Type B pancreatic cell (in vitro differentiated cells): ENCODE data around the gene PEX16. TPM values are rescaled to one million over a fixed set of nuclear protein-coding genes. Genes with fewer than 3 reads are reported as not detected.
A peak's percentile ranks its signal among the peaks of the same experiment; 100 is the strongest.

Experiments used
- DNase-seq: peaks from one replicate; pipeline ENCODE4 v3.0.0; 2021; ENCODE audit warnings: mixed read lengths; ENCODE audit not compliant: unreplicated experiment; ENCODE audit errors: extremely low spot score
- H3K27ac Mint-ChIP-seq: 2 replicates; pipeline ENCODE4 v1.8.0; 2021; ENCODE audit warnings: mild to moderate bottlenecking, mixed read lengths
- H3K27me3 Mint-ChIP-seq: 2 replicates; pipeline ENCODE4 v1.8.0; 2021; ENCODE audit warnings: mixed read lengths
- H3K36me3 Mint-ChIP-seq: 2 replicates; pipeline ENCODE4 v1.8.0; 2021; ENCODE audit warnings: mixed read lengths
- H3K4me1 Mint-ChIP-seq: one replicate; pipeline ENCODE4 v1.8.0; 2021; ENCODE audit warnings: mixed read lengths; ENCODE audit not compliant: unreplicated experiment
- H3K4me3 Mint-ChIP-seq: 2 replicates; pipeline ENCODE4 v1.8.0; 2021; ENCODE audit warnings: mild to moderate bottlenecking, mixed read lengths
- H3K9me3 Mint-ChIP-seq: 2 replicates; pipeline ENCODE4 v1.8.0; 2021; ENCODE audit warnings: mixed read lengths
- total RNA-seq: library from RNA; stranded (reverse); gene quantifications from 2 replicates; pipeline ENCODE4 v1.2.1, GENCODE V29; 2021; ENCODE audit warnings: low replicate concordance
- TF ChIP-seq, protein P1 (sequence below): fragments of 200-600 bp; sonication (generic); conservative IDR thresholded peaks from 2 replicates; pipeline ENCODE4 v1.5.0; 2021; ENCODE audit warnings: antibody characterized with exemption, mild to moderate bottlenecking

PEX16 gene
- total RNA-seq, 1 donor from 2014 or later: 21.7 TPM

DNA sequence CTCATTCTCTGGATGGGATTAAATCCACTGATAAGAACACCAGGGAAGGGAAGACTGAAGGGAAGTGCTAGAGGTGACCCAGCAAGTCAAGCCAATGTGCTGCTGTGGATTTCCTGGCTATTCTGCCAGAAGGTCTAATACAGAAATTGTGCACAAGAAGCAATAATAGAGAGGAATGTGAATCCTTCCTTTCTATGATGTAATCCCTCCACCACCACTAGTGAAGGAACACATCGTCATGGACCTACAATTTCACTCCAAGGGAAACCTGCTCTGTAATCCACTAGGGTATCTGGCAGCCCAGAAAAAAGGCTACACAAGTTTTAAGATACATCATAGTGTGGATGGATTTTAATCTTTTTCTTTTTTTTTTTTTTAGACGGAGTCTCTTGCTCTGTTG is 22.2 kb upstream of the PEX16 start:
- DNase-seq: no peak
- Mint-ChIP-seq H3K9me3 (no peaks in the 10 kb centered on the region), H3K4me1 (no peaks in the 10 kb centered on the region), H3K27me3 (no peaks in the 10 kb centered on the region), H3K4me3 (no peak overlapping the region), H3K36me3 (peaks cover 11% of the 10 kb centered on the region), H3K27ac (no peak overlapping the region)
- TF ChIP-seq, protein P1, sequence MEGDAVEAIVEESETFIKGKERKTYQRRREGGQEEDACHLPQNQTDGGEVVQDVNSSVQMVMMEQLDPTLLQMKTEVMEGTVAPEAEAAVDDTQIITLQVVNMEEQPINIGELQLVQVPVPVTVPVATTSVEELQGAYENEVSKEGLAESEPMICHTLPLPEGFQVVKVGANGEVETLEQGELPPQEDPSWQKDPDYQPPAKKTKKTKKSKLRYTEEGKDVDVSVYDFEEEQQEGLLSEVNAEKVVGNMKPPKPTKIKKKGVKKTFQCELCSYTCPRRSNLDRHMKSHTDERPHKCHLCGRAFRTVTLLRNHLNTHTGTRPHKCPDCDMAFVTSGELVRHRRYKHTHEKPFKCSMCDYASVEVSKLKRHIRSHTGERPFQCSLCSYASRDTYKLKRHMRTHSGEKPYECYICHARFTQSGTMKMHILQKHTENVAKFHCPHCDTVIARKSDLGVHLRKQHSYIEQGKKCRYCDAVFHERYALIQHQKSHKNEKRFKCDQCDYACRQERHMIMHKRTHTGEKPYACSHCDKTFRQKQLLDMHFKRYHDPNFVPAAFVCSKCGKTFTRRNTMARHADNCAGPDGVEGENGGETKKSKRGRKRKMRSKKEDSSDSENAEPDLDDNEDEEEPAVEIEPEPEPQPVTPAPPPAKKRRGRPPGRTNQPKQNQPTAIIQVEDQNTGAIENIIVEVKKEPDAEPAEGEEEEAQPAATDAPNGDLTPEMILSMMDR: no peak

DNA sequence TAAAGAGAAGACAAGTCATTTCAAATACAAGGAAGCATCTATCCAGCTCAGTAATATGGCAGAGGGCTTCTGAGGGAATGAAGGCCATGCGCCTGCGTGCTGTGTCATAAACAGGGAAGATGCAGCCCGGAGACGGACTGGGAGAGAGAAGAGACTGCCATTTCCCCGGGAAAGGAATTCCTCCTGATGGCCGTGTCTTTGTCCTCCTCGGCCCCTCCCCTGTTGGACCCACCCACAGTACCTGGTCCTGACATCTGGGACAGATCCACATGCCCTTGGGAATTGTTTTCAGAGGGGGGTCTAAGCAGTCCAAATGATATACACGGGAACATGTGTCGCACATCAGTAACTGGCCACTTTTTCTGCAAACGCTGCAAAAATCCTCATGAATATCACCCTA is 20.2 kb upstream of the PEX16 start:
- Mint-ChIP-seq H3K27ac (no peak overlapping the region), H3K27me3 (no peaks in the 10 kb centered on the region)

DNA sequence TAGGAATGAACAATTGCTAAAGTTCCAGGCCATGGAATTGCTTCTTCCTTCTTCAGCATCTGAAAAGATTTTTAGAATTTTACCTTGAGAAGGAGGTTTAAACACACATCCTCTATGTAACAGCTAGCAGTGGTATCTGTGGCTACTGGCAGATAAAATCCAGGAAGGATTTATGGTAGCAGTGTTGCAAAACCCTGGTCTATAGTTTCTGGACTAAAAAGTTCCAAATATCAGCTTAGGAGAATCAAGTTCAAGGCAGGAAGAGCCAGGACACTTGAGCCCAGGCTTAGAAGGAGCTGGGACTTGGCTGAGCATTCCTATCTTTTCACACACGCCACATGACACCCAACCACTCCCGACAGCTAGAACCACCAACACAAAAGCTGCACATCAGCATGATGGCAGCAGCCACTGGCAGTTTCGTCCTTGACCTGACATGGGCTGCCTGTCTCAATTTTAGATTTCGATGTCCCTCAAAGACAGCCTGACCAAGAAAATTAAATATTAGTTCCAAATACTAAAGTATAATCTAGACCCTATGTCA is 18.9 kb upstream of the PEX16 start:
- Mint-ChIP-seq H3K27me3 (no peaks in the 10 kb centered on the region), H3K4me1 (no peaks in the 10 kb centered on the region), H3K36me3 (peaks cover 8% of the 10 kb centered on the region), H3K4me3 (no peak overlapping the region), H3K9me3 (no peaks in the 10 kb centered on the region), H3K27ac (no peak overlapping the region)
- DNase-seq: no peak
- TF ChIP-seq, protein P1: no peak

More for the DNA sequence above, 20.2 kb upstream of the PEX16 start:
- Mint-ChIP-seq H3K4me3 (no peak overlapping the region), H3K36me3 (peaks cover 11% of the 10 kb centered on the region), H3K9me3 (no peaks in the 10 kb centered on the region), H3K4me1 (no peaks in the 10 kb centered on the region)
- TF ChIP-seq, protein P1: no peak
- DNase-seq: no peak

DNA sequence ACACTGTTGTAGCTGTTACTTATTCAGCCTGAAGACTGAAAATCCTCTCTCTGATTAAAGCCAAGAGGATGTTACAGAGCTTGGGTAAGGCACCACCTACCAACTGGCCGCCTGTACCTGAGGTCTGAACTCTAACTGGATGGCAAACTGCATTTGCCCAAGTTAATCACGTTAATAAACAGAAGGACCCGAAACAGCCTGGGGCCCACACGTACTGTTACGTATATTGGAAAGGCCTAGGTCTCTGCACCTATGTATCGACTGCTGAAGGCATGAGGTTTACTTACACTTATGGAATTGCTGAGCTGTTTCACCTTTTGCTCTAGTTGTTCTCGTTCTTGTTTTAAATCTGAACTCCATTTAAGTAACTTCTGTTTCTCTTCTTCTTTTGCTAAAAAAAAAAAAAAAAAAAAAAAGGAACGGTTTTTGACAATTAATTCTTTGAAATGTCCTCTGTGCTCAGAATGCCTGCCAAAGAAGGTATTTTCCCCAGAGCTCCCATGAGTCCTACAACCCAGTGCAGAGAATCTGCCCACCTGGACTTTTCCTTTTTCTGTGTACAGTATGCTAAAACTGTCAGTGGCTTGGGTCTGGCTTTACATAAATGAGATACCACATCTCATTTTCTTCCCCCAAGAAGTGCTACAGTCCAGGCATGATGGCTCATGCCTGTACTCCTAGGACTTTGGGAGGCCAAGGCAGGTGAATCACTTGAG is 17.8 kb upstream of the PEX16 start:
- Mint-ChIP-seq H3K27ac (no peak overlapping the region), H3K9me3 (no peaks in the 10 kb centered on the region), H3K27me3 (no peaks in the 10 kb centered on the region), H3K36me3 (peaks cover 8% of the 10 kb centered on the region), H3K4me3 (no peak overlapping the region), H3K4me1 (no peaks in the 10 kb centered on the region)
- TF ChIP-seq, protein P1: no peak
- DNase-seq: no peak

DNA sequence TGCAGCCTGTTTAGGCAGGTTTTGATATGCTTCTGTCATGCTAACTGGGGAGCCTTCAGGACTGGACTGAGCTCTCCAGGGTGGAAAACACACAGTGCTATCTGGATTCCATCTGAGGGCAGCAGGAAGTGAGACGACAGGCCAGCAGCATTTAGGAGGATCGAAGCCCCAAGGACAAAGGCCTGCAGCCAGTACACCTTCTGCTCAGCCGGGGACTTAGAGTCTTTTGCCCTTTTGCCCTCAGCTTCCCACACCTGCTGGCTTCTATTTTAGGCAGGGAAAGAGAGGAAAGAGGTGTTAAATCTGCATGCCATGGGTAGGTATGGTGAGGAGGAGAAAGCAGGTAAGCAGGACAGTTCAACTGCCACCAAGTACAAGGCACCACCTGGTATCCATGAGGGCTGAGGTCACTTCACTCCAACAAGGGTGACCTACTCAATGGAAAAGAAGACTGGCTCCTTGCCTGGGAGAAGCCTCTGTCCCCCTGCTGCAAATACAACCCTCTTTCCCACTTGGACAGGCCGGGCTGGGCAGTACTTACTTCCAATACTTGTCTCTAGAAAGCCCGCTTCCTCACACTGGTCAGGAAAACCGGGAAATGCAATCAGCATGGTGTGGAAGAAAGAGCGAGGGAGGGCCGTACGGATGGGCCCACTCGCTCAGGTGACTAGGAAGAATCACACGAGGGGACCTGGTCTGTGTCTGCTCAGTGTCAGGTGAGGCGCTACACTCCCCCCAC is 17.1 kb upstream of the PEX16 start:
- DNase-seq: no peak
- no peaks in the 10 kb centered on the region for H3K27me3 Mint-ChIP-seq
- H3K4me3 Mint-ChIP-seq: no peak overlapping the region
- H3K36me3 Mint-ChIP-seq: peaks cover 12% of the 10 kb centered on the region
- TF ChIP-seq, protein P1: no peak
- H3K9me3 Mint-ChIP-seq: no peaks in the 10 kb centered on the region
- peak overlapping the region; percentile 50 for H3K27ac Mint-ChIP-seq
- peaks cover 5% of the 10 kb centered on the region for H3K4me1 Mint-ChIP-seq
